Activated naive CD8-positive, alpha-beta T cell treated with anti-CD3 and anti-CD28 coated beads, Interleukin-2, amount 10 ng/mL, durations not matched to agents 7 days and 5 days (primary cell): Measurements from ENCODE around the gene PRM3. TPM values are rescaled to one million over a fixed set of nuclear protein-coding genes. Genes with fewer than 3 reads are reported as not detected.

Experiments
- ATAC-seq: fragments of 150-1000 bp; cut with Tn5 transposase; one replicate; pipeline ENCODE4 v1.10.0; 2021; ENCODE audit warnings: low read depth, moderate library complexity
- POLR2A ChIA-PET: fragments of 350-600 bp; sonication (Branson Sonifier 250); formaldehyde crosslinking; loops from one replicate; lab custom pipeline; 2021; ENCODE audit warnings: antibody characterized with exemption; lab: Charles Lee
- DNase-seq: peaks from one replicate; pipeline ENCODE4 v3.0.0; 2021
- H3K27ac Mint-ChIP-seq: one replicate; pipeline ENCODE4 v1.8.0; 2022; ENCODE audit warnings: mild to moderate bottlenecking, mixed read lengths
- H3K27me3 Mint-ChIP-seq: one replicate; pipeline ENCODE4 v1.8.0; 2022; ENCODE audit warnings: mild to moderate bottlenecking, moderate library complexity, mixed read lengths
- H3K36me3 Mint-ChIP-seq: one replicate; pipeline ENCODE4 v1.8.0; 2021; ENCODE audit warnings: mild to moderate bottlenecking, mixed read lengths
- H3K4me1 Mint-ChIP-seq: one replicate; pipeline ENCODE4 v1.8.0; 2021; ENCODE audit warnings: mixed read lengths
- H3K4me3 Mint-ChIP-seq: one replicate; pipeline ENCODE4 v1.8.0; 2022; ENCODE audit warnings: mild to moderate bottlenecking, moderate library complexity, mixed read lengths
- H3K9me3 Mint-ChIP-seq: one replicate; pipeline ENCODE4 v1.8.0; 2021; ENCODE audit warnings: mixed read lengths
- total RNA-seq, 2 experiments: library from RNA; stranded (reverse); gene quantifications; one replicate each; pipeline ENCODE4 v1.2.3, GENCODE V29; 2021

The PRM3 gene
- total RNA-seq, 2 experiments from 2014 or later, result not detected

GRCh38 chr16:11235703-11235991, 37.8 kb downstream of the PRM3 start:
- Mint-ChIP-seq H3K9me3 (no peaks in the 10 kb centered on the region), H3K27me3 (no peaks in the 10 kb centered on the region), H3K4me3 (no peak overlapping the region), H3K27ac (peak overlapping the region; percentile 81), H3K4me1 (peaks cover 78% of the 10 kb centered on the region), H3K36me3 (no peaks in the 10 kb centered on the region)
- ATAC-seq (no peak), DNase-seq (no peak)
- POLR2A ChIA-PET, result interaction anchor here (0.6 to 12.6 kb wide), 6 partner anchors 10 to 608 kb away, joined by 3 to 223 read pairs (median 5); partner anchors contain the start of gene SOCS1

DNA sequence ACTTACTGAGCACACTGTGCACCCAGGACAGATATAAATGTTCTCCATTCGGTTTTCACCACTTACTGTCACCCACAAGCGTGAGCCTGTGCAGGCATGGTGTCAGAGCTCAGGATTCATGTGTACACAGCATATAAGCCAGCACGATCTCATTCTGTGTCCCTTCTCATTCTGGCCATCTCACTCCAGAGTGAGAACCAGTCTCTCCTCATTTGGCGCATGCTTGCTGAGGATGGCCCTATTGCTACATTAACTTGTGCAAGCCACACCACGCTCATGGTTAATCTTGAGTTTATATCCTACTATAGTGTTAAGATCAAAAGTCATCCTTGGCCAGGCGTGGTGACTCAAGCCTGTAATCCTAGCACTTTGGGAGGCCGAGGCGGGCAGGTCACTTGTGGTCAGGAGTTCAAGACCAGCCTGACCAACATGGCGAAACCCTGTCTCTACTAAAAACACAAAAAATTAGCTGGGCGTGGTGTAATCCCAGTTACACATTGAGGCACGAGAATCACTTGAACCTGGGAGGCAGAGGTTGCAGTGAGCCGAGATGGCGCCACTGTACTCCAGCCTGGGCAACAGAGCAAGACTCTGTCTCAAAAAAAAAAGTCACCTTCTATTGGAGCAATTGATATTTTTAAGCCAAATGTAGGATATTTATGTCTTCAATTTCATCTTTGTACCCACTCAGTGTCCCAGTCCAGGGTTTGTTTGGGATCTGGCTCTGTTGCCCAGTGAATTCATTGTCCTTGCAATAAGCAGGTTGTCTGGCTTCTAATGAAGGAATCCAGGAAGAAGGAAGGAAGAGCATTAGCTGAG, 38.3 kb downstream of the PRM3 start:
- no peaks in the 10 kb centered on the region for H3K27me3 Mint-ChIP-seq
- POLR2A ChIA-PET, result interaction anchor here (0.6 to 12.6 kb wide), 7 partner anchors 10 to 609 kb away, joined by 3 to 223 read pairs (median 6); partner anchors contain the start of gene SOCS1
- H3K9me3 Mint-ChIP-seq, result no peaks in the 10 kb centered on the region
- H3K36me3 Mint-ChIP-seq, result no peaks in the 10 kb centered on the region
- H3K4me3 Mint-ChIP-seq, result peak overlapping the region; percentile 34
- H3K4me1 Mint-ChIP-seq, result peaks cover 73% of the 10 kb centered on the region
- peak overlapping the region; percentile 81 for H3K27ac Mint-ChIP-seq
- DNase-seq, result no peak
- ATAC-seq, result no peak

DNA sequence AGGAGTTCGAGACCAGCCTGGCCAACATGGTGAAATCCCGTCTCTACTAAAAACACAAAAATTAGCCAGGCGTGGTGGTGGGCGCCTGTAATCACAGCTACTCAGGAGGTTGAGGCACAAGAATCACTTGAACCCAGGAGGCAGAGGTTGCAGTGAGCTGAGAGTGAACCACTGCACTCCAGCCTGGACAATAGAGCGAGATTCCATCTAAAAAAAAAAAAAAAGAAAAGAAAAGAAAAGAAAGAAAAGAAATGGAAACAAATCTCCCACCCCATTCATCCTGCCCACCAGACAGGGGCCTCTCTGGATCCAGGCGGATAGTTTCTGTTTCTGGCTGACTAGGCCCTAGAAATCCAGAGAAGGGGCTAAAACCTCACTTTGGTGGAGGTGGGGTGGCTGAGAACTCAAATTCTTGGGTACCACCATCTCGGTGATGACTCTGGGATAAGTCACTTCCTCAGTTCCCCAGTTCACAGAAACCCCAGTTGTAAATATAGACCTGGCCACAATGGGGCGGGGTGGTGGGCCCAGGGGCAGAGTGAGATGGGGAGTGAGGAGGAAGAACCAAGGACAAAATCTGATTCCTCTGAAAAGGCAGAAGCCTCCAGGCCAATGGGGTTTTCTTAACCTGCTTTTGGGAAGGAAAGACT, 39.6 kb downstream of the PRM3 start:
- ATAC-seq (peak; percentile 23), DNase-seq (peak; percentile 77)
- Mint-ChIP-seq H3K4me3 (peak overlapping the region; percentile 84), H3K9me3 (no peaks in the 10 kb centered on the region), H3K27me3 (no peaks in the 10 kb centered on the region), H3K27ac (peak overlapping the region; percentile 95), H3K36me3 (no peaks in the 10 kb centered on the region), H3K4me1 (peaks cover 76% of the 10 kb centered on the region)
- POLR2A ChIA-PET, result interaction anchor here (0.6 to 12.6 kb wide), 20 partner anchors 9 to 261 kb away, joined by 3 to 223 read pairs (median 5); partner anchors contain the start of gene SOCS1

DNA sequence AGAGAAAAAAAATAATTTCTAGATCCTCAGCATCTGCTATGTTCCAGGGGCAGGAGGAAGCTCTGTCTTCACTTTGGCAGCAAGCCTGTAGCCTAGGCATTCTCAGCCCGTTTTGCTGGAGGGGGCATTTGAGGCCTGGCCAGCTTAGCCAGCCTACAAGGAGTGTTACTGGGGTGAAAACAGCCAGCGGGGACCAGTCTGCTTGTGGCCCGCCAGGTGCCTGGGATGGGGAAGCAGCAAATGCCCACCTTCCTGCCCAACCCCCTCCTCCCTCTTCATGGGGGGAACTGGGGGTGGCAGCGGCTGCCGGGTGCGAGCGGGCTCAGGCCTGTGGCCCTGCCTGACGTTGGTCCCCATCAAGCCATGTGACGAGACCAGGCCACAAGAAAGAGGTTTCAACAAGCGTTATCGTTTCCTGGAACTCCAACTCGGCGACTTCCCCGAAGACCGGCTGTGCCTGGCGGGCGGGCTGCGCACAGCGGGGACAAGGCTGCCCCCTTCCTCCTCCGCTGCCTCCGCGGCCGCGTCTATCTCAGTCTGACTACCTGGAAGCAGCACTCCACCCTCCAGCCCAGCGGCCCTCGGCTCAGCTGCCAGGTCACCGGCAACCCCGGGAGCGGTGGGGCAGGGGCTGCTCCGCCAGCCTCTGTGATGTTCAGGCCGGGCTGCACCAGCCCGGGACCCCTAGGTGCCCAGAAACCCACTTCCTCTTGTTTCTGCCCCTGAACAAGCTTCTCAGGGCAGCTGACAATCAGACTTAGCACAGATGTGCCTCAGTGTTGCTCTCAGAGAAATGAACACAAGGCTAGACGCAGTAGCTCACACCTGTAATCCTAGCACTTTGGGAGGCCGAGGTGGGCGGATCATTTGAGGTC, 40.3 kb downstream of the PRM3 start:
- POLR2A ChIA-PET, result interaction anchor here (0.5 to 12.6 kb wide), 26 partner anchors 9 to 260 kb away, joined by 3 to 223 read pairs (median 4); partner anchors contain the start of gene SOCS1
- Mint-ChIP-seq H3K27ac (peak overlapping the region; percentile 95), H3K36me3 (no peaks in the 10 kb centered on the region), H3K9me3 (no peaks in the 10 kb centered on the region), H3K4me3 (peak overlapping the region; percentile 84), H3K4me1 (peaks cover 76% of the 10 kb centered on the region), H3K27me3 (no peaks in the 10 kb centered on the region)
- peak; percentile 81 for ATAC-seq
- peak; percentile 91 for DNase-seq

GRCh38 chr16:11232302-11232851, 41.1 kb downstream of the PRM3 start:
- no peaks in the 10 kb centered on the region for H3K9me3 Mint-ChIP-seq
- no peaks in the 10 kb centered on the region for H3K27me3 Mint-ChIP-seq
- ATAC-seq (no peak), DNase-seq (no peak)
- peak overlapping the region; percentile 95 for H3K27ac Mint-ChIP-seq
- peaks cover 73% of the 10 kb centered on the region for H3K4me1 Mint-ChIP-seq
- no peaks in the 10 kb centered on the region for H3K36me3 Mint-ChIP-seq
- POLR2A ChIA-PET, result interaction anchor here (0.5 to 12.6 kb wide), 17 partner anchors 8 to 260 kb away, joined by 3 to 223 read pairs (median 5); partner anchors contain the start of gene SOCS1
- peak overlapping the region; percentile 84 for H3K4me3 Mint-ChIP-seq

DNA sequence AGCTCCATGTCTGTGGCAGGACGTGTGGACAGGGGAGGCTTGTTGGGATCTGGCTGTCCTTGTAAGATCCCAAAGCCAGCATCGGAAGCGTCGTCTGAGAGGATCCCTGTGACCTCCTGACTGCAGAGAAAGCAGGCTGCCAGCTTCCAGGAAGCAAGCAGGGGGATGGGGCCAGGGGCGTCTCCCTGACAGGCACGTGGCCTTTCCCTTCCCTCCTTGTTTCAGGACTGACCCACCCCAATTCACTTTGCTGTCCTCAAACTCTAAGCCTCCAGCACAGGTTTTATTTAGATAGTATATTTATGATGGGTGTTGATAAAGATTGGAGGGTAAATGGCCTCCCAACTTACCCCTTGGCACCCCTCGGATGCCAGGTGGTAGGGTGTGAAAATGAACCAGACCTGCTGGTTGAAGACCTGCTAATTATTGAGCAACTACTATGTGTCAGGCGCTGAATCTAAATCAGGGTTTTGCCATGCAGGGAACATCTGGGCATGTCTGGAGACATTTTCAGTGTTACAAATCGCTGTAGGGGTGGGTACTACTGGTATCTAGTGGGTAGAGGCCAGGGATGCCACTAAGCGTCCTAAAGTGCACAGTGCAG, 42.0 kb downstream of the PRM3 start:
- Mint-ChIP-seq H3K36me3 (no peaks in the 10 kb centered on the region), H3K27ac (peak overlapping the region; percentile 95), H3K4me3 (peak overlapping the region; percentile 76), H3K9me3 (no peaks in the 10 kb centered on the region), H3K4me1 (peaks cover 69% of the 10 kb centered on the region), H3K27me3 (no peaks in the 10 kb centered on the region)
- DNase-seq (no peak), ATAC-seq (no peak)
- POLR2A ChIA-PET, result interaction anchor here (9.0 kb wide), 1 partner anchor 19 kb away, joined by 227 read pairs; the partner anchor contains the start of gene SOCS1

DNA sequence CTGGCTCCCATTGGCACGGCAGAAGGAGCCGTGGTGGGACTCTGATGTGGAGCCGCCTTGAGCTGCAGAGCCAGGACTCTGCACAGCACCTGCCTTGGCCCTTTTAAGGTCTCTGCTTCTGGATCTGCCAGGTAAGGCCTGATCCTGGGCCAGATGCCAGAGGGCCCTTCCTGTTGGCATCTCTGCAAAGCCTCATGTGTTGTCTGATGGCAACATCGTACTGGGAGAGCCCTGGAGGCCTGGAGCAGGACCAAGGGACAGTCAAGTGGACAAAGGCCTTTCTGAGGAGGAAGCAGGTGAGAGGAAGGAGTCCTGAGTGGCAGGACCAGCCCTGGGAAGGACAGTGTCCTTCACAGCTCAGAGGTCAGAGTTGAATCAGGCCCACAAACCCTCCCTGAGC, 43.5 kb downstream of the PRM3 start:
- H3K36me3 Mint-ChIP-seq, result no peaks in the 10 kb centered on the region
- POLR2A ChIA-PET, result interaction anchor here (0.8 to 9.0 kb wide), 2 partner anchors 21 to 250 kb away, joined by 3 to 227 read pairs; partner anchors contain the start of gene SOCS1
- peak overlapping the region; percentile 72 for H3K27ac Mint-ChIP-seq
- no peak overlapping the region for H3K4me3 Mint-ChIP-seq
- peaks cover 76% of the 10 kb centered on the region for H3K4me1 Mint-ChIP-seq
- H3K27me3 Mint-ChIP-seq, result no peaks in the 10 kb centered on the region
- DNase-seq (no peak), ATAC-seq (no peak)
- H3K9me3 Mint-ChIP-seq, result no peaks in the 10 kb centered on the region

DNA sequence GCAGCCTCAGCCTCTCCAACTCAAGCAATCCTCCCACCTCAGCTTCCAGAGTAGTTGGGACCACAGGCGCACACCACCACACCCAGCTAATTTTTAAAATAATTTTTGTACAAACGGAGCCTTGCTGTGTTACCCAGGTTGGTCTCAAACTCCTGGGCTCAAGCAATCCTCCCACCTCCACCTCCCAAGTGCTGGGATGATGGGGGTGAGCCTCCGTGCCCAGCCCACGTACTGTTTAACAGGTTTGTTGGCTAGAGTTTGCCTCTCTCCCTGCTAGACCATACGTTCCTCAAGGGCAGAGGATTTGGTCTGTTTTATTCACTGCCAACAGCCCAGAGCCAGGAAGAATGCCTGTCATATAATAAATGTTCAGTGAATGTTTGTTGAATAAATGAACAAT, 44.0 kb downstream of the PRM3 start:
- H3K4me3 Mint-ChIP-seq, result no peak overlapping the region
- peak overlapping the region; percentile 72 for H3K27ac Mint-ChIP-seq
- DNase-seq, result no peak
- H3K9me3 Mint-ChIP-seq, result no peaks in the 10 kb centered on the region
- ATAC-seq, result no peak
- H3K4me1 Mint-ChIP-seq, result peaks cover 77% of the 10 kb centered on the region
- H3K27me3 Mint-ChIP-seq, result no peaks in the 10 kb centered on the region
- H3K36me3 Mint-ChIP-seq, result no peaks in the 10 kb centered on the region
- POLR2A ChIA-PET, result interaction anchor here (0.6 to 9.0 kb wide), 2 partner anchors 21 to 101 kb away, joined by 3 to 227 read pairs; partner anchors contain the start of gene SOCS1

- Mint-ChIP-seq H3K4me3 (peak overlapping the region; percentile 74), H3K36me3 (peaks cover 2% of the 10 kb centered on the region), H3K4me1 (peaks cover 59% of the 10 kb centered on the region), H3K27me3 (no peaks in the 10 kb centered on the region), H3K27ac (peak overlapping the region; percentile 100), H3K9me3 (no peaks in the 10 kb centered on the region)
- DNase-seq, result no peak
- ATAC-seq, result no peak
- POLR2A ChIA-PET, result interaction anchor here (0.5 to 9.0 kb wide), 24 partner anchors 8 to 476 kb away, joined by 3 to 227 read pairs (median 8); partner anchors contain the start of gene SOCS1
These were observed 47.5 kb downstream of the PRM3 start for GRCh38 chr16:11225677-11226549.

DNA sequence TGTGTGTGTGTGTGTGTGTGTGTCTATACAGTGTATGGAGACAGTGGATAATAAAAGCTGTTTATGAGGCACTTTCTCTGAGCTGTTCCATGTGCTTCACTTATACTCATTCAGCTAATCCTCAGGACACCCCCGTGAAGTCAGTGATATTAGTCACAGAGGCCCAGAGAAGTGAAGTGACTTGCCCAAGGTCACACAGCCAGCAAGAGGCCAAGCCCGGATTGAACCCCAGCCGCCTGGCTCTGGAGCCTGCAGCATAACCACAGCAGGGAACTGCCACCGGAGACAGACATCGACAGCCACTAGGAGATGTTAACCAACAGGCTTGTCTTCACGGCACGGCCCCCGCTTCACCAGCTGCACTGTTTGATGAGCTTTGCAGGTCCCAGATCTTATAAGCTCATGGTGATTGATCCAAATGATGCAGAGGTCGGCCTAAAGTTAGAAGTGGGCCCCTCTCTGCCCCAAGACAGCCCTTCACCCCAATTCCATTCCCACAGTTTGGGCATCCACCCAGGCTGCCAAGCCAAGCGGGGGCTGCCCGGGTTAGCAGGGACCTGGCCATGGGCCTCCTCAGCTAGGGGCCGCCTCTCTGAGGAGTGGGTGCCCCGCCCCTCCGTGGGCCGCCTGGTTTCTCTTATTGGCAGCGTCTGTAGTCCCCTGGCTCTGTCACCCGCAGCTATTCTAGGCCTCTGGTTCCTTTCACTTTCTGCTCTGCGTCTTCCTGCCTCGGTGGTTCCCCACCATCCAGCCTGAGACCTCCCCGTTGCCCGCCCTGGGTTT, 48.3 kb downstream of the PRM3 start:
- peak; percentile 83 for DNase-seq
- Mint-ChIP-seq H3K36me3 (peaks cover 4% of the 10 kb centered on the region), H3K27me3 (no peaks in the 10 kb centered on the region), H3K4me3 (peak overlapping the region; percentile 74), H3K27ac (peak overlapping the region; percentile 100), H3K9me3 (no peaks in the 10 kb centered on the region), H3K4me1 (peaks cover 64% of the 10 kb centered on the region)
- peak; percentile 80 for ATAC-seq
- POLR2A ChIA-PET, result interaction anchor here (0.5 to 9.0 kb wide), 37 partner anchors 8 to 476 kb away, joined by 3 to 227 read pairs (median 4); partner anchors contain the start of gene SOCS1
